NCI-H82 treated with DMSO at 0.1 percent for 48 hours (cell line): ENCODE measurements around the gene RAB15.
A peak's percentile ranks its signal among the peaks of the same experiment; 100 is the strongest.

Experiments
- DNase-seq: peaks from one replicate; lab custom pipeline; 2025; ENCODE audit not compliant: unreplicated experiment; lab: John Stamatoyannopoulos, UW

The RAB15 gene

GRCh38 chr14:64956697-64957406, 15.3 kb downstream of the RAB15 start:
- no peak for DNase-seq

- DNase-seq, result no peak
These were observed 16.8 kb downstream of the RAB15 start for GRCh38 chr14:64955297-64955696.

DNA sequence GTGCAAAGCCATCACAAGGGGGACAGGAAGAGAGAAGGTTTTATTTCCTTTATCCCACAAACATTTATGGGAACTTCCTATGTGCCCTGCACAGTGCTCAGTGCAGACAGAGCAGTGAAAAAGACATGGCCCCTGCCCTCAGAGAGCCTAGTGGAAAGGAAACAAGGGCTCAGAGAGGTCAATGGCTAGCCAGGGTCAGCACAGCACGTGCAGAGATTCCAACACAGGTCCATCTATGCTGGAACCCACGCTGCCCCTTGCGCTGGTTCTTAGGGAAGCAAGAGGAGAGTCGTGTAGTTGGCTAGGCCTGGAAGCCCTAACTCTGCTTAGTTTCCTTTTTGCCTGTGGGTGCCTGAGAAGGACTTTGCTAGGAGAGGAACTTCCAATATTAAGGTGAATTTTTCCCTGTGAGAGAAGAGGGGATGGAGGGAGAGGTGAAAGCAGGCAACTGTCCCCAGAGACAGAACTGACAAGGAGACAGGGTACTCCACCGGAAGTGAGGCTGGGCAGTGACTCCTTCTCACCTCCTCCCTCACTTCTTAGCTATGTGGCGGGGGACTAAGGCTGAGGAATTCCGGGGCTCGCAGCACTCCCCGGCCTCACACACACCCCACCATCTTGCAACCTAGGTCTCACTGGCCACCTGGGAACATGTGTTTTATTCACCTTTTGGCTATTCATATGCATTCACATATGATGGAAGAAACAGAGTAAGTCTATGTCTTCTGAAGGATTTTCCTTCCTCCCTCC, 17.5 kb downstream of the RAB15 start:
- DNase-seq, result no peak

DNA sequence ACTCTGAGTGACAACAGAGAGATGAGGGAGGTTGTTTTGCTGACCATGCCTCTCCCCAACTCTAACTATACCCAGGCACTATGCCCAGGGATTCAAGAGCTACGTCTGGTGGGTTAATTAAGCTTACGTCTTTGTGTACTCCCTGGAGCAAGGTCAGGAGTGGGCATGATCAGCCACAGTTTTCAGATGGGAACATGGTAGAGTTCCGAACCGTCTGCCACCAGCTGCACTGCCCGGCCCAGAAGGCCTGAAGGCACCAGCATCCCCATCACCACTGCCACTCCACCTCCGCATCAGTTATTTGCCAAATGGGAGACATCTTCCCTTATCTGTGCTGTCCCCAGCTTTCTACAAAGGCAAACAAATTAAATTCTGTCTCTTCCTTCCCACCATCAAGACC, 18.5 kb downstream of the RAB15 start:
- DNase-seq, result no peak

DNA sequence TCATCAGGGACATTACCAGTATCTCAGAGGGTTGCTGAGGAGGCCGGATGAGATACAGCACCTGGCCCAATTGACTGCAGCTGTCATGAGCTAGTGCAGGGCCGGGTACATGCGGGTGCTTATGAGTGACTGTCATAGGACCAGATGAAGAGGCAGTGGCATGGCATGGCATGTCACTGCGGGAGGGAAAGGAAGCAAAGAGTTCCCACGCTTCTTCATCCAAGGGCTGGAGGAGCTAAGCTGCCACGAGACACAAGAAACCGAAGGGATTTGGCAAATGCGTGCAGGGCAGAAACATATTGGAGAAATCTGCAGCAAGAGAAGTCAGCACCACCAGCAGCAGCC, 18.9 kb downstream of the RAB15 start:
- DNase-seq, result no peak

DNA sequence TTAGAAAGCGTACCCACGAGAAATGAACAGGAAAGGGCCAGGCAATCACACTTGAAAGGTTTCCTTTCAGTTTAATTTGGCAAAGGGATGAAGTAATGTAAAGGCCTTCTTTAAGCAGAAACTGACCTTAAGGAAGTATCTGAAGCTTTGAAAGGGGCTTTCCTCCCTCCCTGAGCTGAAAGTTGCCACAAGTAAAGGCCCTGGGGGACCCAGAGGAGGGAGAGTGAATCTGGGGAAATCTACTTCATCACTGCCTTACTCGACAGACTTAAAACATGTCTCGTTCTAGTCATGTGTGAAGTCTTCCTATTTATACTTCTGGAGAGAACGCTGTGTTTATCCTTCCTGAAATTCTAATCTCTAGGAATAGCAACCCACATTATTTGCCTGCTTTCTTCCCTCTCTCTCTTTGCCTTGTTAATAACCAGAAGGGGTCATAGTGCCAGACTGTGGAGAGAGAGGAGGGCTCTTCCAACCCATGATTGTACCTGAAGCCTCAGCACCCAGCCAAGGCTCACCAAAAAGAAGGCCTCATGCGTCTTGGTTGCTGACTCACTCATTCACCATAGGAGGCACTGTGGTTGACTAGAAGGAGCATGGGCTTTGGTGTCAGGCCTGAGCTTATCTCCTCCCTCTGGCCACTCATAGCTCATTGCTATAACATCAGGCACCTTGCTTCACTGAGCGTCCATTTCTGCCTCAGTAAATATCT, 19.4 kb downstream of the RAB15 start:
- no peak for DNase-seq

DNA sequence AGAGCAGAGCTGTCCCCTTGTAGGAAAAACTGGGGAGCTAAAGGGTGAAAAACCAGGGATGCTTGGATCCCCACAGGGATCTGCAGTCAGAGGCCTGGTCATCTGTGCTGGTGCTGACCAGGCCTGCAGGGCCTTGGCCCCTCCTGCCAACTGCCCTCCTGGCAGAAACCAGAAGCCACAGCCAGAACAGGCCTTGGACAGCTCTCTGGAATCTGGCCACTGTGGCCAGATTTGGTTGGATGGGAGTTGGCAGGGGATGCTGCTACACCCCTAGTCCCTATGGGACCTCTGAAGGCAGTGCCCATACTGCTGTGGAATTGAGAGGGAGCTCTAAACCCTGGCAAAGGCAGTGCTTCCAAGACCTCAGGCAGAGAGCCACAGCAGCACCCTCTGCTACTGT, 20.4 kb downstream of the RAB15 start:
- no peak for DNase-seq

- no peak for DNase-seq
These were observed 20.8 kb downstream of the RAB15 start for GRCh38 chr14:64951291-64951690.

GRCh38 chr14:64950889-64951288, 21.2 kb downstream of the RAB15 start:
- no peak for DNase-seq

DNA sequence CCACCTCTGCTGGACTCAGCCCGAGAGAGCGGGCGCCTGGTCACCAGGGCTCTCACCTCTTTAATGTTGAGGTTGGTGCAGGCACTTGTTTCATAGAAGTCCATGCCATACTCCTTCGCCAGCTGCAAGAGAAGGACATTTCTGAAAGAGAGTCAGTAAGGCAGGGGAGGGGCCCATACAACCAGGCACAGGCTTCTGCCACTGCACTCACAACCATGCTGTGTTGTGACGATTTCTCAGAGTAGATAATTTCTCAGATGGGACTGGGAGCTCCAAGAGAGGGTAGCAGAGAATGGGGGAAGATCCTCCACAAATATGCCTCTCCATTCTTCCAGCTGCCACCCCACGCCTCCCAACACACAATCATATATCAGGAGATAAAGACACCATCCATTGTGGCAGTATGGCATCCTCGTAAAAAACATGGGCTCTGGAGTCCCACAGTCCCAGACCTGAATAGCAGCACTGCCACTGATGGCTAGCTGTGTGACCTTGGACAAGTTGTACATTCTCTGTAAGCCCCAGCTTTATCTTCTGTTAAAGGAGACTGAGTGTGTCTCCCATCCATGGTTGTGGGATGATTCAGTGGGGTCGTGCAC, 23.4 kb downstream of the RAB15 start:
- DNase-seq, result no peak

DNA sequence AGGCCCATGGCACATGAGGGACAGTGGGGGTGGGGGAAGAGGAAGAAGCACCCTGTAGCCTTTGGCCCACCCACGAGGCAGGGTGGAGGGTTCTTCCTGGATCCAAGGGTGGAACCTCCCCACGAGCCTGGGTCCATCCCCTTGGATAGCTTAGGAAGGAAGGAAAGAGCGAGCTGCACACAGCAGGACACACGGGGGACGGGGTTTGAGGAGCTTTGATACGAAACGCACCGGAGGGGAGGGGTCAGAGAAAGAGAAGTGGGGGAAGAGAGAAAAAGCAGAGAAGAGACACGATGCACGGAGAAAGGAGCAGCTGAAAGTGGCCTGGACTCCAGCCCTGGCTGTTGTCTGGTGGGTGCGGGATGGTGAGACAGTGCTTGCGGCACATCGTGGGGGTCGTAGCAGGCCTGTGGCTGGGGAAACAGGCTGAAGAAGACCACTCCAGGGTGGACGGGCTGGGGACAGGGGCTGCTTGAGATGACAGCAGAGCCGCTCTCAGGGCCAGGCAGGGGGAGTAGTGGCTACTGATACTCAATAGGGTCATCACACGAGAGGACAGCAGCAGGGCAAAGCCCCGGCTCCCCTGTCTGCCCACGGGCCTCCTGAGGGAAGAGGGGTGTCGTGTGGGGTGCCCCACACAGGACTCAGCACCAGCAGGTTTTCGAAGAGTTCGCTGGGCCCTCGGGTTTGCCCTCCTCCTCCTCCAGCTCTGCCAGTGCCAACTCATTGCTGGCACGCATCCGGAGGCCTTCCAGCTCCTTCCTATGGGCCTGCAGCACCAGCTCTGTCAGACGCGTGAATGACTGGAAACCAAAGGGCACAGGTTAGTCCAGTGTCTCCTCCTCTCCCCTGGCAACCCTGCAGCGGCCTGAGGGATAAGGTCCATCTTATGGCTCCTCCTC, 24.2 kb downstream of the RAB15 start:
- no peak for DNase-seq

GRCh38 chr14:64946310-64947045, 25.7 kb downstream of the RAB15 start:
- DNase-seq, result no peak

DNA sequence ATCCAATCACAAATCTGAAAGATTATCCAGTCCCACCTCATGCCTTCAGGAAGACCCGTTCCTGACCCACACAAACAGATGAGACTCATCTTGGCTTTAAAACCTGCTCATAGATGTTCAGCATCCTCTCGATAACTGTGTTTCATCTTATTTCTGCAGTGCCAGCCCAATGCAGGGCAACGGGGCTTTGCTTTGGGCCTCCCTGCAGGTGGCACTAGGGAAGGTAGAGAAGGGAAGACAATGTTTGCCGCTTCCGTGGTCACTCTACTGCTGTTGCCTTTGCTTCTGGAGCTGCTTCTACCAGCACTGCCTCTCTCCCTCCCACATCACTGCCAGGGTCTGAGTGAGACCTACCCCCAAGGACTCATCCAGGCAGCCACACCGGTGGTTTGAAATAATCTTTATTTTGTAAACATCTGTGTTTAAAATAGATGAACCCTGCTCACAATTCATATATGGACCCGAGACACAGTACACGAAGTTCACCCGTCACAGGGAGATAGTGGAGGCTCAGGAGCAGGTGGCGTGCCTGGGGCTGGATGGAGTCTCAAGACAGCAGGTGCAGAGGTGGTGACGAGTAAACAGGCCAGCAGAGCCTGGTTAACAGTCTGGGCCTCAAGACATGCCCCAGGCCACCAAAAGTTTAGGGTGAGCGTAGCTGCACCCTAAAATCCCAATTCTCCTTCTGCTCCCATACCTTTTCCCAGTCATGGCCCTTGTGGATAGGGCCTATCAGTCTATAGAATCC, 26.5 kb downstream of the RAB15 start:
- DNase-seq, result no peak

DNA sequence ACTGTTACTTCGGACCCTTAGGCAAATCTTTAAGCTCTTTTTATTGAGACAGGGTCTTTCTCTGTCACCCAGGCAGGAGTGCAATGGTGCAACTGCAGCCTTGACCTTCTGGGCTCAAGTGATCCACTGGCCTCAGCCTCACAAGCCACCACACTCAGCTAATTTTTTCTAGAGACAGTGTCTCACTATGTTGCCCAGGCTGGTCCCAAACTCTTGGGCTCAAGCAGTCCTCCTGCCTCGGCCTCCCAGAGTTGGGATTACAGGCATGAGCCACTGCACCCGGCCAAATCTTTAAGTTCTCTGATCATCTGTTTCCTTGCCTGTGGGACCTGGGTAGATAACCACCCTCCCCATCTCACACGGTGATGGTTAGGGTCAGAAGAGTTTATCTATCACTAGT, 27.3 kb downstream of the RAB15 start:
- no peak for DNase-seq

DNA sequence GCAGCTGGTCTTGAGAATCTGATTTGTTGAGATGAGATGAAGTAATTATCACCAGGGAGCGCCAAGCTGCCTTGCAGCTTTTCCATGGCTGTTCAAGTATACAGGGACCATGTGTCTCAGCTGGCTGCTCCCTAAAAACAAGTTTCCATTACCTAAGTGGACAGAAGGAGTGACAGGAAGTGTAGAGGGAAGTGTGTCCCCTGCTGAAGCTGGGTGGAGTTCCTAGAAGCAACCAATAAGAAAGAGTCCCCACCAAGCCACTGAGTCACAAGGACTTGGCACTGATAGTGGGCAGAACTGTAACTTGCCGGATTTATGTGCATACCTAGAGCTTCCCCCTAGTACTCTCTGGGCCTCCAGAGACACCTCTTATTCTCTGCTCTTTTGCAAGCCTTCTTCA, 28.1 kb downstream of the RAB15 start:
- DNase-seq, result no peak

DNA sequence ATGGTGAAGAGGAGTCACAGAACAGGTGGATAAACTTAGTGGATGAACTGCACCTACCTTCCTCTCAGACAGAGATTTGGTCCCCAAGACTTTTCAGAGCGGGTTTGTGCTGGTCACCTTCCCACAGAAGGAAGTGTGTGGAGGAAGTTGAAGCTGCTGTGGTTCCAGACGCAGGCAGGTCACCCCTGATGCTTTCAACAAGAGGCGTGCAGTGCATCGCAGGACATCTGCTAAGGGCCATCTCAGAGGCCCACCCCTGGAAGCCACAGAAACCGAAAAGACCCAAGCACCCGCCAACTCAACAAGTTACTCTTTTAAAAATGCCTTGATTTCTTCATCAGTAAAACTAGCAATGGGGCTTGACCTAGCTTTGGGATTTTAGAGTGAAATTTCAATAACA, 28.6 kb downstream of the RAB15 start:
- no peak for DNase-seq

GRCh38 chr14:64942531-64943111, 29.5 kb downstream of the RAB15 start, which contains the start of gene GPX2:
Gene GPX2, minus strand, starts transcription at chr14:64942745. Its CDS starts 19 bp downstream, at chr14:64942726.
- no peak for DNase-seq

GRCh38 chr14:64940336-64940910, 31.7 kb downstream of the RAB15 start:
- DNase-seq, result peak; percentile 4

GRCh38 chr14:64939817-64940190, 32.3 kb downstream of the RAB15 start:
- no peak for DNase-seq
